HG02970 (cell line): Measurements from ENCODE around the gene SPATA2L.

Experiments used
- ATAC-seq: cut with Tn5 transposase; IDR thresholded peaks from one replicate; pipeline ENCODE4 v1.9.1; 2021; ENCODE audit warnings: mild to moderate bottlenecking, moderate library complexity, moderate number of reproducible peaks; ENCODE audit not compliant: unreplicated experiment, low FRiP score

The SPATA2L gene

DNA sequence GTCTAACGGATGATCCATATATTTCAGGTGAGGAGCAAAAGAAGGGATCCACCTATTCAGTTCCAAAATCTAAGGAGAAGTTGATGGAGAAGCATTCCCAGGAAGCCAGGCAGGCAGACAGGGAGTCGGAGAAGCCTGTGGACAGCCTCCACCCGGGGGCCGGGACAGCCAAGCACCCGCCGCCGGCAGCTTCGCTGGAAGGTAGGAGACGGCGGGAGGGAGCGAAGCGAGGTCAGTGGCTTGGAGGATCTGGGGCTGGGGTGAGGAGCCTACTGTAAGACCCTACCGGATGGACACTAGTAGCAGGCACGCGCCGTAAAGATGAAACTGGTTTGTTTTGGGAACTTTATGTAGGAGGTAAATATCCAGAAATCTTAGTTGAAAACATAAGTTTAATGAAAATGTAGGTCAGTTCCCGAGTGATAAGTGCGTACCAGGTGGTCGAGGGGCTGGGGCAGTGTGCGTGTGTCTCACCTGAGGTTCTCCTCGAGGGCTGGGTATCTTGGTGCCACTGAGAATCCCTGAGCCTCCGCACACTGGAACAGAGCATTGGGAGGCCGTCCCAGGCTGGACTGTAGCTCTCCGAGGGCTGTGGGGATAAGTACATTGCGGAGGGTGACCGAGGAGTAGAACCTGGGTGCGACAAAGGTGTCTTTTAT, 43.2 kb downstream of the SPATA2L start:
- ATAC-seq, result no peak

DNA sequence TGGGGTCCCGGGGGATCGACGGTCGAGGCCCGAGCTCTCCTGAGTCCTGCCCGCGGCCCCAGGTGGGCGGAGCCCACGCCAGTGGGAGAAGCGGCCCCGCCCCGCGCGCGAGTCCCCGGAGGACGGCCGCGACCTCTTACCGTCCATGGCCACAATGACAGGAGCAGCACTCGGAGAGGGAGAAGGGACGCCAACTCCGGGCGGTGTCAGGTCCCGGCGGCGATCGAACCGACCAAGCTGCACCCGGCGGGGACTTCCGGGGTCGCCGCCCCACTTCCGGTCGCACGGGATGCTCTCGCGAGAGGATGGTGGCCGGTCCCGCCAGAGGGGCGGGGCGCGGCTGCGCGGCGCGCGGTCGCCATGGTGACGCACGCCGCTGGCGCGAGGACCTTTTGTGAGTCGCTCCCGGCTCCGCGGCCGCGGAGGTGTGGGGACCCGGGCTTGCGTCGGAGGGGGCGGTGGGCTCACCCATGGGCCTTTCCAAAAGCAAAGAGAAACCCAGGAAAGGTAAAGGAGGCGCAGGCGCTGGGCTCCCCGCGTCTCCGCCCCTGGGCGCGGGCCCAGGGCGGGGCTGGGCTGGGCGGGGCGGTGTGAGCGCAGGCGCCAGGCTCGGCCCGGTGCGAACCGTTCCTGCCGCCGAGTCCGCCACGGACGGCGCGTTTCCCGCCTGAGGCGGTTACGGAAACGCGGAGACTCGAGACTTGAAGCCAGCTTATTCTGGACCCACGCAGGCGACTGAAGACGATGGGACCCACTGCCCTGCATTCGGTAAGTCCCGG, 43.9 kb downstream of the SPATA2L start, which contains the start of the genes CHMP1A and SPATA33:
Gene CHMP1A (minus strand): TSS at position 267 of the 779 bp plus-strand sequence. CDS start 120 bp downstream, at position 147.
Gene SPATA33 (plus strand): TSS at position 395 of the 779 bp plus-strand sequence. CDS start 76 bp downstream, at position 471.
- peak; percentile 95 for ATAC-seq

DNA sequence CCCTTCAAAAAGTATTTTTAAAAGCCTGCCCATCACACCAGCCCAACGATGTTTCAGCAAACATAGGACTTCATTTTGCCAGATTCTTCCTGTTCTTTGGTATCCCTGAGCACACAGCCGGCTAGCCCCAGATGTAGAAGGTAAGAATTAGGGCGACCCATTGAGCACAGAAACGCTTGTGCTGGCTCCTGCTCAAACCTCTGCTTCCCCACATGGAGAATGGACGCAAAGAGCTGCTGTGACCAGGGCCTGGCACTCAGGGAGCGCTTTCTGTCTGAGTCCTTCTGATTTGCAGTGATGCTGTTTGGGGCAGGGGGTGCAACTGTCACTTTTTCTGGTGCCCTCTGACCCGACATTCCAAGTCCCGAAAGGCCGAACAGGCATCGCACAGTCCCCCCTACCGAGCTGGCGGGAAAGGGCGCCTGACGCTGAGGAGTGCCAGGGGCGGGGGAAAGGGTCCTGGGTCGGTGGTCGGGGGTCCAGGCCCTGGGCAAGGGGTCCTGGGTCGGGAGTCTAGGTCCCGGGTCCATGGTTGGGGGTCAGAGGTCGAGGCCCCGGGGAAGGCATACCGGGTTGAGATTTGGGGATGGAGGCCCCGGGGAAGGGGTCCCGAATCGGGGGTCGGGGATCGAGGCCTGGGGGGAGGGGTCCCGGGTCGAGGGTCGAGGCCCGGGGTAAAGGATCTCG, 44.9 kb downstream of the SPATA2L start:
- no peak for ATAC-seq

DNA sequence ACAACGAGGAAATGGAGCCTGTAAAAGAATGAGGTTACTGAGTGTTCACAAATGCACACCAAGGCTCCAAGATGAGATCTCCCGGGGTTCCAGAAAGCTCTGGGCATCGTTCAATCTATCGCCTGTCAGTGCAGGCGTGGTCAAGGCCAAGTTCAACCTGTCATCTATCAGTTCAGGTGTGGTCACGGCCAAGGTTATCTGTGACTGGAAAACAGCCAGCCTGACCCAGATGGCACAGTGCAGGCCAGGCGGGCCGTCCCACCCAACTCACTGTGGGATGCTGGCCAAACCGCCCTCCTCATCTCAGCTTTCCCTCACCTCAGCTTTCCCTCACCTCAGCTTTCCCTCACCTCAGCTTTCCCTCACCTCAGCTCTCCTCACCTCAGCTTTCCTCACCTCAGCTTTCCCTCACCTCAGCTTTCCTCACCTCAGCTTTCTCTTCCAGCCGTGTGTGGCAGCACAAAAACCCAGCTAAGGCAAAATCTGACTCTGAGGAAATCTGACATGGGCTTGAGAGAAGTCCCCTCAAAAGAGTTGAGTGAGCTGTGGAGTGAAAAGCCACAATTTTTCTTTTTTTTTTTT, 46.4 kb downstream of the SPATA2L start:
- ATAC-seq, result no peak

DNA sequence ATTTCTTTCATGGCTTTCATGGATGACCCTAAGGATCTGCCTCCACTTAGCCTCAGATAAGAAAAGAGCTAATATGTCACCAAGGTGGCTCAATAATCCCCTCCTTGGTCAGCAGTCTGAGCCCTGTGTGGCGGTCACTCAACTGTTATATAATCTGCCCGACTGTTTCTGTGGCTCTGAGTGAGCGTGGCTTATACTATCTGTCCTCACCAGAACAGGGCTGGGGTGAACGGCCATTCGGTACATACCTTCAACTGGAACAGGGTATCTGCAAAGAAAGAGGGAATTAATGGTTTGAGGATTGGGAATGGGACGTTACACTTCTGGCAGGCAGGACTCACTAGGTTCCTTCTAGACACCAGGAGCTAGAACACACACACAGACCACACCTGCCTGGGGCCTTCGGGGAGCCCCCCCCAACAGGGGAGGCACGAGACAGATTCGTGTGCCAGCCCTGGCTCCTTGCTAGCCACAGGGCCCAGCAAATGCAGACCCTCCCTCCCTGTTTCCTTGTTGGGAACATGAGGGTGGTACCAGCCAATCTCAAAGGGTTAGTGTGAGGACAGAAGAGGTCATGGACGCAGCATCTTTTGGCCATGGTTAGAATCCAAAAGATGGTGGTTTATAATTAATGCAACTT, 47.7 kb downstream of the SPATA2L start:
- no peak for ATAC-seq

DNA sequence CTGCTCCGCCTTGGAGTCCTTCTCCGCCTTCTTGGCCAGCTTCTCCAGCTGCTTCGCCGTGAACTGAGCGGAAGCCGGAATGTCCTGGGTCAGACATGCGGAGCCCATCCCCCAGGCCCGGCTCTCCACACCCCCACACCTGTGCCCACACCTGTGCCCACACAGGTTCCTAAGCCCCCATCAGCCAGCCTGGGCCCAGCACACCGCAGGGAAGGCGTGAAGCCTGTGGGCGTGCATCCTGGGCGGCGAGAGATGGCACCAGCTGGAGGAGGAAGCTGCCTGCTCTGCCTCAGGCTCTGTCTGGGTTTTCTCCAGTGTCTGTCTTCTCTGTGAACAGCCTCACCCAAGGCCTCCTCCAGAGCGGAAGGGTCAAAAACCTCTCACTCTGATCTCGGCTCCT, 49.9 kb downstream of the SPATA2L start:
- no peak for ATAC-seq

DNA sequence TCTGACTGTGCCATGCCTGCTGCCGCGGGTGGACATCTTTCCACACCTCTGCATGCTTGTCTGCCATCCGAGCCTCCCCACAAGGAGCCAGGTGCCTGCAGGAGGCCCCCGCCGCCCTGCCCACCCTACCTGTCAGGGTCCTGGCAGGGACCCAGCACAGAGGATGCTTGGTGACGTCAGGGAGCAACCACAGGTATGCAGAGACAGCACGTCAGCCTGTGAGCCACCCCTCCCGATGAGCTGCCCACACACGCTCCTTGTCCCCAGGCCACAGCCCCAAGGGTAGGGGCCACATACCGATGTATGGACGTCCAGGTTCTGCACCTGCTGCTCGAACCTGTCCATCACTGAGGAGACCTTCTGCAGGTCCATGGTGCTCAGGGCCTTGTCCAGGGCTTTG, 54.6 kb downstream of the SPATA2L start:
- no peak for ATAC-seq
